Measurements from ENCODE around the gene MAGI3. TPM values are rescaled to one million over a fixed set of nuclear protein-coding genes. Genes with fewer than 3 reads are reported as not detected.
"Not testable (repeated sequence)": the region's sequence is repeated elsewhere in the genome, so short reads cannot be mapped to it uniquely, and the experiment has no call there.

The MAGI3 gene
- total and polyA plus RNA-seq, 2 of the 13 experiments (the other 11 are each of a cell fraction or from before 2014, with no cell fraction given): 4.0 to 11.8 TPM

DNA sequence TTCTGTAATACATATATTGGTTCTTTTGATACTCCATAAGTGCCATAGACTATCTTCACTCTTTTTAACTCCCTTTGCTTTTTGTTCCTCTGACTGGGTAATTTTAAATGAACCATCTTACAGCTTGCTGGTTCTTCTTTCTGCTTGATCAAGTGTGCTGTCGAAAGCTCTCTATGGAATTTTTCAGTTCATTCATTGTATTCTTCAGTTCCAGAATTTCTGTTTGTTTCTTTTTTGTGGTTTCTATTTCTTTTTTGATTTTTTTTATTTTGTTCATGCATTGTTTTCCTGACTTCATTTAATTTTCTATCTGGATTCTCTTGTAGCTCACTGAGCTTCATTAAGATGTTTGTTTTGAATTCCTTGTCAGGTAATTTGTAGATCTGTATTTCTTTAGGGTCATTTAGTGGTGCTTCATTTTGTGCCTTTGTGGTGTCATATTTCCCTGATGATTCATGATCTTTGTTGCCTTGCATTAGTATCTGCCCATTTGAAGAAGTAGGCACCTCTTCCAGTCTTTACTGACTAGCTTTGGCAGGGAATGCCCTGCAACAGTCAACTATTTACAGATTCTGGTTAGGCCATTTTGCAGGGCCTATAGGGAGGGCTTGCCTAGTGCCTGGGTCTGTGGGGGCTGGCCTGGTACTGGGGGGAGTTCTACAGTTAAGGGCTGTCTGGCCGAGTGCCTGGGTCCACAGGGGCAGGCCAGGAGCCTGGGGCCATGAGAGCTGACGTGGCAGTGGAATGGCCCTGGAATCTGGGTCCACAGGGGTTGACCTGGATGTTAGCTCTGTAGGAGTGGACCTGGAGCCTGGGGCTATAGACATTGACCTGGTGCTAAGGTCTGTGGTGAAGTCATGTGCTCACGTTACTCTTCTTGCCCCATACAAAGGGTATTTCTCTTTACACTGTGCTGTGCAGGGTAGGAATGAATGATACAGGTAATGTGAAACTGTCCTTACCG lies 89.7 kb downstream of the MAGI3 start:
- Histone ChIP-seq H3K79me2 (ENCODE audit: insufficient read depth, low read length) (peaks cover 12% of the 10 kb centered on the region), H3K9me3 (ENCODE audit: low read length) (peaks cover 16% of the 10 kb centered on the region), H3K27ac (ENCODE audit: extremely low read length, insufficient read depth, low read length) (no peak overlapping the region), H3K4me3 (replicated peaks in 1 of 3; ENCODE audit: insufficient read depth in 1 of 3, low read depth in 2 of 3, low read length in 3 of 3) (no peak overlapping the region), H3K36me3 (replicated peaks in 1 of 2; ENCODE audit: control insufficient read depth in 1 of 2, insufficient read depth in 2 of 2, low read length in 2 of 2) (no peaks in the 10 kb centered on the region), H3K27me3 (ENCODE audit: control insufficient read depth in 1 of 2, insufficient read depth in 2 of 2, low read length in 2 of 2) (no peaks in the 10 kb centered on the region), H3K4me2 (ENCODE audit: low read depth, low read length) (no peak overlapping the region), H3K9ac (ENCODE audit: insufficient read depth, low read depth, low read length) (no peak overlapping the region), H2AFZ (ENCODE audit: low read length) (no peak overlapping the region), H3K4me1 (ENCODE audit: insufficient read depth, low read length) (peaks cover 18% of the 10 kb centered on the region), H4K20me1 (ENCODE audit: insufficient read depth, low read length) (no peaks in the 10 kb centered on the region)
- FAIRE-seq (no peak), DNase-seq (ENCODE audit: low spot score) (no peak), ATAC-seq (no peak)
- WGBS (ENCODE audit: low lambda C conversion rate): 77% methylated on average over 4 of the region's 5 CpGs
- in situ Hi-C loops (cut with HindIII; ENCODE audit: extremely low pct_ligation_motif_present, low pct_unique_long_range_greater_than_20kb): loop anchor here (25.0 kb wide), 1 partner anchor 182 kb away; no protein-coding TSS in a partner anchor
- ChIA-PET POLR2A (interaction anchor here (0.8 kb wide), 1 partner anchor 28 kb away, joined by 3 read pairs; no protein-coding TSS in a partner anchor), CTCF (ENCODE audit: low intra/inter-chr PET ratio, low total read pairs) (no interaction called here)
- TF ChIP-seq ZNF160 (CRISPR knock-in tag; IDR thresholded peaks at IDR 0.05) (peak; percentile 100), PHF5A (CRISPR knock-in tag; IDR thresholded peaks at IDR 0.05; ENCODE audit: low read depth, unreplicated experiment) (no peak), HNF4A (CRISPR knock-in tag; IDR thresholded peaks at IDR 0.05) (peak; percentile 15; the same call in 1 of the 2 replicates)
- TF ChIP-seq, protein P1, sequence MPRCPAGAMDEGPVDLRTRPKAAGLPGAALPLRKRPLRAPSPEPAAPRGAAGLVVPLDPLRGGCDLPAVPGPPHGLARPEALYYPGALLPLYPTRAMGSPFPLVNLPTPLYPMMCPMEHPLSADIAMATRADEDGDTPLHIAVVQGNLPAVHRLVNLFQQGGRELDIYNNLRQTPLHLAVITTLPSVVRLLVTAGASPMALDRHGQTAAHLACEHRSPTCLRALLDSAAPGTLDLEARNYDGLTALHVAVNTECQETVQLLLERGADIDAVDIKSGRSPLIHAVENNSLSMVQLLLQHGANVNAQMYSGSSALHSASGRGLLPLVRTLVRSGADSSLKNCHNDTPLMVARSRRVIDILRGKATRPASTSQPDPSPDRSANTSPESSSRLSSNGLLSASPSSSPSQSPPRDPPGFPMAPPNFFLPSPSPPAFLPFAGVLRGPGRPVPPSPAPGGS (CRISPR knock-in tag; IDR thresholded peaks at IDR 0.05): no peak
- no TSS peak for BruUV-seq (replicated peaks)
- intact Hi-C loops (cut with micrococcal nuclease; ENCODE audit: unreplicated experiment): no loop called here

DNA sequence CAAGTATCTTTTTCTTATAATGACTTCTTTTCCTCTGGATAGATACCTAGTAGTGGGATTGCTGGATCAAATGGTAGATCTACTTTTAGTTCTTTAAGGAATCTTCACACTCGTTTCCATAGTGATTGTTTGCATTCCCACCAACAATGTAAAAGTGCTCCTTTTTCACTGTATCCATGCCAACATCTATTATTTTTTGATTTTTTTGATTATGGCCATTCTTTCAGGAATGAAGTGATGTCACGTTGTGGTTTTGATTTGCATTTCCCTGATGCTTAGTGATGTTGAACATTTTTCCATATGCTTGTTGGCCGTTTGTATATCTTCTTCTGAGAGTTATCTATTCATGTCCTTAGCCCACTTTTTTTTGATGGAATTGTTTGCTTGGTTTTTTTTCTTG lies 94.8 kb downstream of the MAGI3 start:
- H3K27me3 ChIP-seq (ENCODE audit: control insufficient read depth in 1 of 2, insufficient read depth in 2 of 2, low read length in 2 of 2); POLR2A ChIA-PET; DNase-seq (ENCODE audit: low spot score); intact Hi-C loops (cut with micrococcal nuclease; ENCODE audit: unreplicated experiment); CTCF ChIA-PET (ENCODE audit: low intra/inter-chr PET ratio, low total read pairs); H3K4me3 ChIP-seq (replicated peaks in 1 of 3; ENCODE audit: insufficient read depth in 1 of 3, low read depth in 2 of 3, low read length in 3 of 3); BruUV-seq (replicated peaks); H3K4me1 ChIP-seq (ENCODE audit: insufficient read depth, low read length); H3K36me3 ChIP-seq (replicated peaks in 1 of 2; ENCODE audit: control insufficient read depth in 1 of 2, insufficient read depth in 2 of 2, low read length in 2 of 2); H3K9me3 ChIP-seq (ENCODE audit: low read length); H3K9ac ChIP-seq (ENCODE audit: insufficient read depth, low read depth, low read length); H4K20me1 ChIP-seq (ENCODE audit: insufficient read depth, low read length); H3K79me2 ChIP-seq (ENCODE audit: insufficient read depth, low read length); H2AFZ ChIP-seq (ENCODE audit: low read length); ATAC-seq; H3K4me2 ChIP-seq (ENCODE audit: low read depth, low read length); H3K27ac ChIP-seq (ENCODE audit: extremely low read length, insufficient read depth, low read length); FAIRE-seq: not testable (repeated sequence)
- in situ Hi-C loops (cut with HindIII; ENCODE audit: extremely low pct_ligation_motif_present, low pct_unique_long_range_greater_than_20kb): loop anchor here (25.0 kb wide), 1 partner anchor 177 kb away; no protein-coding TSS in a partner anchor
- WGBS (ENCODE audit: low lambda C conversion rate): 96% methylated on average over 3 of the region's 3 CpGs
